NCI-H1694 treated with DMSO at 0.1 percent for 48 hours (cell line): ENCODE data around the gene SCN8A.
"Not testable (repeated sequence)": the region's sequence is repeated elsewhere in the genome, so short reads cannot be mapped to it uniquely, and the experiment has no call there.

ENCODE experiments used
- DNase-seq: peaks from one replicate; lab custom pipeline; 2025; lab: John Stamatoyannopoulos, UW

The SCN8A gene

GRCh38 chr12:51766067-51766676 lies 175.1 kb downstream of the SCN8A start:
- no peak for DNase-seq

GRCh38 chr12:51771008-51771407 lies 180.0 kb downstream of the SCN8A start:
- no peak for DNase-seq

GRCh38 chr12:51773145-51773869 lies 182.3 kb downstream of the SCN8A start:
- DNase-seq: no peak

- no peak for DNase-seq
Observed at GRCh38 chr12:51774933-51775332, 183.9 kb downstream of the SCN8A start.

DNA sequence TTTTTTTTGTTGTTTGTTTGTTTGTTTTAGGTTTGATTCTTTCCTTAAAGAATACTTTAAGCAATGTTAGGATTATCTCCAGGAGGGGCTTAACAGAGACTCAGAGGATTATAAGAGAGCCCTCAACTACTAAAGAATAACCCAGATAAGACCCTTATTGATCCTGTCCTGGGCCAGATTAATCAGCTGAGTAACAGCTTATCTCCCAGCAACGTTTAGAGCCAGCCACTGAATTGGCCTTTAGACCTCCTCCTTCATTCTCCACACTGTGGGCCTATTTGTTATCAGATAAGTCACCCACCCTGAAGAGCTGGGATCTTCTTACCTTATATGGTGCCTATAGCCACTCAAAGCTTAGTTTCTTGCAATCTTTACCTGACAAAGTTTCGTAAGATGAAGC lies 186.4 kb downstream of the SCN8A start:
- no peak for DNase-seq

GRCh38 chr12:51777973-51778372 lies 186.9 kb downstream of the SCN8A start:
- no peak for DNase-seq

DNA sequence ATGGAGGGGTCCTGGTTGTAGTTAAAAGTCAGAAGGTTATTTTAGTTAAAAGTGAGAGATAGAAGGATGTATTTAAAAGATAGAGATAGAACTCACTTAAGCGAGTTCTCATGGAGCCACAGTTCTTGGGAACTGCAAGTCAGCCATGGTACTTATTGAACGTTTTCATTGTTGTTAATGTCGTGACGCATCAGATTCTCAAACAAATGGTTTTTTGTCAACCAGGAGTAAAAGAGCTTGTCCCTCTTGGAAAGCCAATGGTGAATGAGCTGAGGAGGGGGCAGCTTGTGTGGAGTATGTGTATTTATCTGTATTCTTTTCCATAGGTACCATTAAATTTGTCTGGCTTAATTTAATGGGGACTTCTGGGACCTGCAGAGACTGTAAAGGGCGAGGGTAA lies 188.8 kb downstream of the SCN8A start:
- DNase-seq: no peak

DNA sequence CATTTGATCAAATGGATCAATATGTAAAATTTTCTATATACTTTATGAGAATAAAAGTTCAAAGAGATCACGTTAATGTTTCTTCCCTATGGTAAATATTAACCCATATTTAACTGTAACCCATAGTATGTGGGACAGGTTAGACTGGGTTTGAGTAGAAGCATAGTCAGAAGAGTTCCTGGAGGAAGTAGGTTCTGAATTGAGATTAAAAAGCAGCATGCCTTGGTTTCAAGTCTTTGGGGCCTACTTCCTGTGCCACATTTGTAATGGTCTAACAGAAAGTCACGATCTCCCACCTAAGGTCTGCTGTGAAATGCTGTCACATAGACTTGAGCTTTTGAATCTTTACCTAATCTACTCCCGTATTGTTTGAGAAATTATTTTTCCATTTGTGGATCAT lies 193.7 kb downstream of the SCN8A start:
- no peak for DNase-seq

GRCh38 chr12:51785906-51786305 lies 194.9 kb downstream of the SCN8A start:
- DNase-seq: no peak

DNA sequence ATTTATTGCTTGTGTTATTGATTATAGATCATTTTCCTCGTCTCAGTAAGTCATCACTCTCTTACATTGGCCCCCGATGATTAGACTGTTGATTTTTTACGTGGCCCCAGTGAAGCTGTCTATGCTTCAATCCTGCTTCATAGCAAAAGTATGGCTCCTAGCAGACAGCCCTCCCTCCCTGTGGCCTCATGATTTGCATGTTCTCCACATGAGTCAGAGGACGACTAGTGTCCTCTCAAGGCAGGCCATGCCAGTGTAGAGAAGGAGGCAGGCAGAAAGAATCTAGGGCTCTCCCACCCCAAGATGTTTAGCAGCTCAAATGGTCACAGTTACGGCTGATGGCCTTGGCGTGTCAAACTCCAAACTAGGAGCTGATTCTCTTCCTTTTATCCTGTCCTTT lies 197.8 kb downstream of the SCN8A start:
- DNase-seq: no peak

DNA sequence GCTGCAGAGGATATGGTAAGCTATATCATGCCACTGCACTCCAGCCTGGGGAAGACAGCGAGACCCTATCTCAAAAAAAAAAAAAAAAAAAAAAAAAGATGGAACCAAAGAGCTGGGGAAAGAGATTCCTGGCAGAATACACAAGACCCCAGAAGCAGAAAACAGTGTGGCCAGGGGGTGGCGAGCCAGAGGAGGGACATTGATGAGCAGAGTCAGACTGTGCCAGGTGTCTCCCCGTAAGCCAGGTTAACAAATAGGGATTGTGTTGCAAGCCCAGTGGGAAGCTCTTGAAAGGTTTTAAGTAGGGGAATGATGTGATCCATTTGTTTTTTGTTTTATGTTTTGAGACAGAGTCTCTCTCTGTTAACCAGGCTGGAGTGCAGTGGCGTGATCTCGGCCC lies 201.4 kb downstream of the SCN8A start:
- no peak for DNase-seq

GRCh38 chr12:51793201-51793600 lies 202.2 kb downstream of the SCN8A start:
- DNase-seq: no peak

- DNase-seq: no peak
Observed at GRCh38 chr12:51797301-51797700, 206.3 kb downstream of the SCN8A start.

- DNase-seq: not testable (repeated sequence)
Observed at GRCh38 chr12:51798051-51798450, 207.0 kb downstream of the SCN8A start.

- DNase-seq: no peak
Observed at GRCh38 chr12:51798501-51798900, 207.5 kb downstream of the SCN8A start.

DNA sequence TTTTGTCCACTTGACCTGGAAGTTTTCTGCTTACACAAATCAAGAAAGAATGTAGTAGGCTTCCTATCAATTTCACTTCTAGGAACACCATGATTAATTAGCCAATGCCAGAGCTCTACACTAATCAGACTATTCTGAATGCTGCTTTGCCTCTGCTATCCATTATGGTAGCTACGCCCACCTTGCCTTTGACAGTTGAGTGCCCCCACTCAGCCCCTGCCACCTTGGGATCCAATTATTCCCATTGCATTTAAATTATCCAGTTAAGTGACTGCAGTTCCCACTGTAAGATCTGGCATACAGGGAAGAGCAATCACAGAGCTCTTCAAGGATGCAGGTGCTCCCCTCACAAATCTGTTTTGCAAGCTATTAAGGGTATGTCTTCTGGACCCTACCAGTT lies 210.0 kb downstream of the SCN8A start:
- no peak for DNase-seq

DNA sequence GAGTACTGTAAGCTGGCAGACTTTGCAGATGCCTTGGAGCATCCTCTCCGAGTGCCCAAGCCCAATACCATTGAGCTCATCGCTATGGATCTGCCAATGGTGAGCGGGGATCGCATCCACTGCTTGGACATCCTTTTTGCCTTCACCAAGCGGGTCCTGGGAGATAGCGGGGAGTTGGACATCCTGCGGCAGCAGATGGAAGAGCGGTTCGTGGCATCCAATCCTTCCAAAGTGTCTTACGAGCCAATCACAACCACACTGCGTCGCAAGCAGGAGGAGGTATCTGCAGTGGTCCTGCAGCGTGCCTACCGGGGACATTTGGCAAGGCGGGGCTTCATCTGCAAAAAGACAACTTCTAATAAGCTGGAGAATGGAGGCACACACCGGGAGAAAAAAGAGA lies 215.9 kb downstream of the SCN8A start:
- no peak for DNase-seq

- no peak for DNase-seq
Observed at GRCh38 chr12:51809193-51809592, 218.2 kb downstream of the SCN8A start.

DNA sequence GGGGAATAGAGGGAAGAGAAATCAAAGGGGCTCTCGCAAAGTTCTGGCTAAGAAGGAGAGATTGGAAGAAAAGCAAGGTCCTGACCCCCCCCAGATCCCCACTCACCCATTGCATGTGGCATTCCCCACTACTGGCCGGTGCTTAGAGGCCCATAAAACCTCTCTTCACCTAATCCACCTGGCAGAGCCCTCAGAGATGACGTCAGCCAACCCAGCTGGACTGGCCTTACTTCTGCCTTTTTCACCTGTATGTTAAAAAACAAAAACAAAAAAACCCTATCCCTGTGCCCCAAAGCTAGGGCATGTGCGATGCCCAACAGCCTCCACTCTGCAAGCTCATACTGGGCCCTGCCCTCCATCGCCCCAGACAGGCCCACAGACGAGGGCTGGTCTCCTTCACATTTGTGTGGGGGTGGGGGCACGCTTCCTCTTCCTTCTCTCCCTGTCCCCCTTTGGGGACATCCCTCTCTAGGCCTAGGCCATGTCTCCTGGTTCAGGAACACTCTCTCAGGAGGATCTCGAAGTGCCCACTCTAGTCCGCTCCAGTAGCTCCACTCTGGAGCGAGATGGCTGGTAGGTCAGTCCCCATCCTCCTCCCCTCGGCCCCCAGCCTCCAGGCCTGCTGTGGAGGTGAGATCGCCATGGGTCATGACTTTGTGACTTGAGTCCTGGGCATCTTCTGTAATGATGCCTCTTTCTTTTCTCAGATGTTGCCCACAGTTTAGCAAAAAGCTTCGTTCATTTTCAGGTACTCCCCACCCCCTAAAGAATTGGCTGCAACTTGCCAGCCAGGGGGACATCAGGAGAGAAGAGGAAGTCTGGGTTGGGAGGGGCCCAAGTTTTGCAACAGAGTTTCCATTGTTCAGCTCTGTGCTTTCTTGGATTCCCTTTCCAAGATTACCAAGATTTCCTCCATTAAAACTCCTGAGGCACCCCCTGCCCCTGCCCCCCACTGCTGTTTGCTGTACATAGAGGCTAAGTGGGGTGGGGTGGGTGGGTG lies 220.5 kb downstream of the SCN8A start:
- no peak for DNase-seq

DNA sequence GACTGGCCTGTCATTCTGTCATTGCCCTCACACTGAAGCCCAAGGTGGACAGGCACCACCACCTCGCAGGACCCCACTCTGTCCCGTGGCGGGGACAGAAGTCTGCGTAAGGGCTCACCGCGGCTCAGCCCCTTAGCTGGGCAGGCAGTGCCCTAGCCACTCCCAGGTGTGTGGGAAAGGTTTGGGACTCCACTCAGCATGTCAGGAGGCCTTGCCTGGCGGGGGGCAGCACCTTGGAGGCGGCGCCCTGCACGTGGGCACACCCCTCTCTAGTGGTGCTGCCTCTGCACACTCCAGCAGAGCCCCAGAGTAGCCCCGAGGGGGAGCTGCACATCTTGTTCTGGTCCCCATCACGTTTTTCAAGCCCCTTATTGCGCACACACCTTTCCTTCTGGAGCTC lies 221.8 kb downstream of the SCN8A start:
- DNase-seq: no peak

- no peak for DNase-seq
Observed at GRCh38 chr12:51813931-51814310, 222.9 kb downstream of the SCN8A start.

GRCh38 chr12:51814311-51815088 lies 223.5 kb downstream of the SCN8A start:
- DNase-seq: no peak
